Measurements from ENCODE around the gene GALNT1.

DNA sequence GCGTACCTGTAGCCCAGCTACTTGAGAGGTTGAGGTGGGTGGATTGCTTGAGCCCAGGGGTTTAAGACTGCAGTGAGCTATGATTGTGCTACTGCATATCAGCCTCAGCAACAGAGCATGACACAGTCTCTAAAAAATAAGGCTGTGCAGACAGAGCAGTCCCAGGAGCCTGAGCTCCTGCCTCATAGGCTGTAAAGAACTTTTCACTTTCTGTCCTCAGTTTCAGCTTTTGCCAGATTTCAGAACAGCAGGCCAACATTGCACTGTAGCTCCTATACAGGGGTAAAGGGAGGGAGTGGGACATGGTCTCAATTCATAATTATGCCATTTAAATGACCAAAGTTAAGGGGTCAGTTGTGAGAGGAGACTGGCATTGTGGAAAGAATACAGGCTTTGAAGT, 150.6 kb downstream of the GALNT1 start:
- TF ChIP-seq, protein P1, sequence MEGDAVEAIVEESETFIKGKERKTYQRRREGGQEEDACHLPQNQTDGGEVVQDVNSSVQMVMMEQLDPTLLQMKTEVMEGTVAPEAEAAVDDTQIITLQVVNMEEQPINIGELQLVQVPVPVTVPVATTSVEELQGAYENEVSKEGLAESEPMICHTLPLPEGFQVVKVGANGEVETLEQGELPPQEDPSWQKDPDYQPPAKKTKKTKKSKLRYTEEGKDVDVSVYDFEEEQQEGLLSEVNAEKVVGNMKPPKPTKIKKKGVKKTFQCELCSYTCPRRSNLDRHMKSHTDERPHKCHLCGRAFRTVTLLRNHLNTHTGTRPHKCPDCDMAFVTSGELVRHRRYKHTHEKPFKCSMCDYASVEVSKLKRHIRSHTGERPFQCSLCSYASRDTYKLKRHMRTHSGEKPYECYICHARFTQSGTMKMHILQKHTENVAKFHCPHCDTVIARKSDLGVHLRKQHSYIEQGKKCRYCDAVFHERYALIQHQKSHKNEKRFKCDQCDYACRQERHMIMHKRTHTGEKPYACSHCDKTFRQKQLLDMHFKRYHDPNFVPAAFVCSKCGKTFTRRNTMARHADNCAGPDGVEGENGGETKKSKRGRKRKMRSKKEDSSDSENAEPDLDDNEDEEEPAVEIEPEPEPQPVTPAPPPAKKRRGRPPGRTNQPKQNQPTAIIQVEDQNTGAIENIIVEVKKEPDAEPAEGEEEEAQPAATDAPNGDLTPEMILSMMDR (IDR thresholded peaks at IDR 0.05; ENCODE audit: low read depth, low read length, poor library complexity, severe bottlenecking): no peak
- TF ChIP-seq EZH2phosphoT487 (IDR thresholded peaks at IDR 0.05; ENCODE audit: borderline replicate concordance, low read length): no peak
